B cell (primary cell): Measurements from ENCODE around the gene KRTAP5-7.

Source experiments
- CTCF ChIP-seq: fragments of 200-600 bp; IDR thresholded peaks from one replicate; pipeline ENCODE4 v1.8.0; 2022; ENCODE audit warnings: antibody characterized with exemption, mild to moderate bottlenecking
- EZH2 ChIP-seq: IDR thresholded peaks from 2 replicates; pipeline ENCODE4 v1.6.1; 2012; ENCODE audit warnings: borderline replicate concordance, low read depth, mild to moderate bottlenecking, moderate library complexity, low read length; ENCODE audit not compliant: insufficient read depth, poor library complexity, severe bottlenecking

GRCh38 chr11:71518506-71519471, 8.3 kb upstream of the KRTAP5-7 start:
- TF ChIP-seq CTCF: no peak
- TF ChIP-seq EZH2: no peak
